Nephron progenitor cell (in vitro differentiated cells): ENCODE measurements around the gene MAP3K12.
A peak's percentile ranks its signal among the peaks of the same experiment; 100 is the strongest.

Experiments used
- DNase-seq: peaks from one replicate; pipeline ENCODE4 v3.0.0; 2021
- H3K27ac Mint-ChIP-seq: 2 replicates; pipeline ENCODE4 v1.8.0; 2021; ENCODE audit warnings: mild to moderate bottlenecking, moderate library complexity, mixed read lengths
- H3K27me3 Mint-ChIP-seq: 2 replicates; pipeline ENCODE4 v1.8.0; 2021; ENCODE audit warnings: mild to moderate bottlenecking, low read depth, mixed read lengths; ENCODE audit not compliant: poor library complexity
- H3K36me3 Mint-ChIP-seq: 2 replicates; pipeline ENCODE4 v1.8.0; 2021; ENCODE audit warnings: low read depth, mixed read lengths
- H3K4me1 Mint-ChIP-seq: 2 replicates; pipeline ENCODE4 v1.8.0; 2021; ENCODE audit warnings: mixed read lengths
- H3K4me3 Mint-ChIP-seq: 2 replicates; pipeline ENCODE4 v1.8.0; 2021; ENCODE audit warnings: mild to moderate bottlenecking, moderate library complexity, mixed read lengths
- H3K9me3 Mint-ChIP-seq: 2 replicates; pipeline ENCODE4 v1.8.0; 2021; ENCODE audit warnings: mild to moderate bottlenecking, moderate library complexity, mixed read lengths
- TF ChIP-seq, protein P1 (sequence below): fragments of 200-600 bp; sonication (generic); IDR thresholded peaks from 2 replicates; pipeline ENCODE4 v1.5.0; 2021; ENCODE audit warnings: antibody characterized with exemption

Gene MAP3K12

DNA sequence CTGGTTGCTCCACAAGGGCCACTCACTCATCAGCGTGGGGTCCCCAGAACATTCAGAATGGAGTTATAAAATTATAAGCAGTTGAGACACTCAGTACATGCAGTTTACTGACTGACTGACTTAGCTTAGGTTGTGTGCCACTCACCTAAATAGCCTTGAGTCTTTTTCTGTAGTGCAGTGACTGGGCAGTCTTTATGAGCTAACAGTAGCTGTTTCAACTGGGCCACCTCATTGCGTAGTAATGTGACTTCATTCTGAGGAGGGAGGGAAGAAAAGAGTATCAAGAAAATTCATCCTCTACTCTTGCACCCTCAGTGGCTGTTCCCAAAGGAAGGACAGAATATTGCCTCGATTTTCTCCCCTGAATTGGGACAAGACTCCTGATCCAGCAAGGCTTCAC is 23.9 kb upstream of the MAP3K12 start:
- TF ChIP-seq, protein P1, sequence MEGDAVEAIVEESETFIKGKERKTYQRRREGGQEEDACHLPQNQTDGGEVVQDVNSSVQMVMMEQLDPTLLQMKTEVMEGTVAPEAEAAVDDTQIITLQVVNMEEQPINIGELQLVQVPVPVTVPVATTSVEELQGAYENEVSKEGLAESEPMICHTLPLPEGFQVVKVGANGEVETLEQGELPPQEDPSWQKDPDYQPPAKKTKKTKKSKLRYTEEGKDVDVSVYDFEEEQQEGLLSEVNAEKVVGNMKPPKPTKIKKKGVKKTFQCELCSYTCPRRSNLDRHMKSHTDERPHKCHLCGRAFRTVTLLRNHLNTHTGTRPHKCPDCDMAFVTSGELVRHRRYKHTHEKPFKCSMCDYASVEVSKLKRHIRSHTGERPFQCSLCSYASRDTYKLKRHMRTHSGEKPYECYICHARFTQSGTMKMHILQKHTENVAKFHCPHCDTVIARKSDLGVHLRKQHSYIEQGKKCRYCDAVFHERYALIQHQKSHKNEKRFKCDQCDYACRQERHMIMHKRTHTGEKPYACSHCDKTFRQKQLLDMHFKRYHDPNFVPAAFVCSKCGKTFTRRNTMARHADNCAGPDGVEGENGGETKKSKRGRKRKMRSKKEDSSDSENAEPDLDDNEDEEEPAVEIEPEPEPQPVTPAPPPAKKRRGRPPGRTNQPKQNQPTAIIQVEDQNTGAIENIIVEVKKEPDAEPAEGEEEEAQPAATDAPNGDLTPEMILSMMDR, result no peak
- Mint-ChIP-seq H3K4me1 (no peaks in the 10 kb centered on the region), H3K27me3 (no peaks in the 10 kb centered on the region), H3K36me3 (peaks cover 60% of the 10 kb centered on the region), H3K4me3 (no peak overlapping the region), H3K27ac (no peak overlapping the region), H3K9me3 (no peaks in the 10 kb centered on the region)
- no peak for DNase-seq

DNA sequence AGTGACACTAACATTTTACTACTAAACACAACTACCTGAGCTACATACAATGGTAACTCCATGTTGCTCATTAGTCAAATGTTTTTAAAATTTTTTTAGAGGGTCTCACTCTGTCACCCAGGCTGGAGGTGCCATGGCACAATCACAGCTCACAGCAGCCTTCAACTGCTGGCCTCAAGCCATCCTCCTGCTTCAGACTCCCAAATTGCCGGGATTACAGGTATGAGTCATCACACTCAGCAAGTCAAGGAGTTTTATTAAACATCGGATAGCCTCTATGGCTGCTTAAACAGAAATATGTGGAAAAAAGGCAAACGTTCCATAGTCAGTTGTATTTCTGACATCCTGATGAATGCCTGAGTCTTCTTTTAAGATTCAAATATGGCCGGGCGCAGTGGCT is 19.1 kb upstream of the MAP3K12 start:
- no peak for DNase-seq
- no peak overlapping the region for H3K4me3 Mint-ChIP-seq
- H3K9me3 Mint-ChIP-seq, result no peaks in the 10 kb centered on the region
- H3K4me1 Mint-ChIP-seq, result no peaks in the 10 kb centered on the region
- TF ChIP-seq, protein P1, result no peak
- H3K36me3 Mint-ChIP-seq, result peaks cover 50% of the 10 kb centered on the region
- no peak overlapping the region for H3K27ac Mint-ChIP-seq
- no peaks in the 10 kb centered on the region for H3K27me3 Mint-ChIP-seq

DNA sequence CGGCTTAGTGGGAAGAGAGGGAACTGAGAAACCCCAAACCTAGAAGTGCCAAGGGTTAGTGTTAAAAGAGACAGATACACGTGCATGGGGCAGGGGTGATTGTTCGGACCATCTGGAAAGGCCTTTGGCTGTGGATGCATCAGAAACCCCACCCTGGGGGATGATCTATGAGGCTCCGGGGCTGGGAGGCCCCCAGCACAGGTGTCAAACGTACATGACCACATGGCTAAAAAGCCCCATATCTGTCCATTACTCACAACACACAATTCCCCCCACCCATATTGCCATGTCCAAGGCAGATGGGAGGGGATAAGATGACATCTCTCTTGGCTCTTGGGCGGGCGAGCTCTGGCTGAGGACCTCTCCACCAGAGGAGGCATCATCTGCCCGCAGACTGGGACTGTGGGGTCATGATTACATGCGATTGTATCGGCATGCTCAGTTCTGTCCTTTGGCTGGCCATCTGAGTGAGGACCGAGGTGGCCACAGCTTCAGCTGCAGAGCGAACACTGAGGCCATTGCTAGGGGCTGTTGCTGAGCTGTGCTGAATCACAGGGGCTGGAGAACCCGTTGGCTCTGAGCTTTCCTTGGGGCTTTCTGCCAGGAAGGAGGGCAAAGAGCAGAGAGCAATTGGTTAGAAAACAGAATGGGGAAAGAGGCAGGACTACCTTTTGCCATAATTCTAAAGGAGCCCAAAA is 17.6 kb upstream of the MAP3K12 start:
- H3K4me1 Mint-ChIP-seq, result no peaks in the 10 kb centered on the region
- no peak for DNase-seq
- no peaks in the 10 kb centered on the region for H3K9me3 Mint-ChIP-seq
- H3K27ac Mint-ChIP-seq, result peak overlapping the region; percentile 13
- peaks cover 4% of the 10 kb centered on the region for H3K27me3 Mint-ChIP-seq
- TF ChIP-seq, protein P1, result no peak
- H3K36me3 Mint-ChIP-seq, result peaks cover 38% of the 10 kb centered on the region
- no peak overlapping the region for H3K4me3 Mint-ChIP-seq

DNA sequence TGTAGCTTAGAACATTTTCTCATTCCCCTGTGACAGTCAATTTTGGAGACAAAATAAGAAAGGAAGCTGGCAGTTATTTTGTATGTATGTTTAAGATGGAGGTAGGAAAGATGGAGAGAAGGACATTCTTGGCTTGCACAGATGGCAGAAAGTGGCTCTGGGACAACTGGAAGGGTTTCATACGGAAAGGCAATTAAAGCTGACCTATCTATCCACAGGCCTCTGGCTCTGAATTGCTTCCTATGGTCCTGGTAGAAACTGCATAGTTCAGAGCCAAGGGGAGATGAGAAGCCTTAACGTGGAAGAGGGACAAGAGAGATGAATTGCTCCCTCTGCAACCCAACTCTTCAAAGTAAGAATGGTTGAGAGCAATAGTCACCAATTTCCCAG is 16.0 kb upstream of the MAP3K12 start:
- H3K36me3 Mint-ChIP-seq, result peaks cover 28% of the 10 kb centered on the region
- H3K9me3 Mint-ChIP-seq, result no peaks in the 10 kb centered on the region
- H3K27ac Mint-ChIP-seq, result no peak overlapping the region
- H3K27me3 Mint-ChIP-seq, result peaks cover 4% of the 10 kb centered on the region
- TF ChIP-seq, protein P1, result no peak
- no peaks in the 10 kb centered on the region for H3K4me1 Mint-ChIP-seq
- DNase-seq, result no peak
- H3K4me3 Mint-ChIP-seq, result no peak overlapping the region

DNA sequence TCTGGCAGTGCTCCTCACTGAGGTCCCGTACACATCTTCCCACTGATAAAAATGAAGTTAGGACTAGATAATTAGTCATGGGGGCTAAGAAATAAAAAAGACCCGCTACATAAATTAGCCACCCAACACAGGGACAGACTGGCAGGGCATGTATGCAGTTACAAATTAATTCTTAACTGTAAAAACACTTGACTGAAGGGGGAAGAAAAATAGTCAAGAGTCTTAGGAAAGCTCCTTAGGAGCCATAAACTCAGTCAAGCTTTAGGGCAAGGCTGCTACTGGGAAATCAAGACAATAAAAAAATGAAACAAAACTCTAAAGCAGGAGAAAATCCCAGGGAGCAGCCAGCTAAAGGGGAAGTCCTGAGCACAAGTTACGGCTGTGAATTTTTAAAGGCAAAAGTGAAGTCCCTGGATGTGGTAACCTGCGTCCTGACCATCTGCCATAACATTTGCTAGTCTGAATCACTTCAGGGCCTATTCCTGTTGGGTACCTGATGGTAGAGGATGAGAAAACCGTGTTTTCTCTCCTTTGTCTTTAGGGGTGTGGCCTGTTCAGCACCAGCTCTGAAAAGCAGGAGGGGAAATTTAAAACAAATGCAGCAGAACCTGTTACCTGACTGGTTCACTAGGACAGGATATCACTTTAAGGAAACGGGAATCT is 15.5 kb upstream of the MAP3K12 start:
- no peak for DNase-seq
- TF ChIP-seq, protein P1, result no peak
- H3K27me3 Mint-ChIP-seq, result peaks cover 4% of the 10 kb centered on the region
- no peak overlapping the region for H3K4me3 Mint-ChIP-seq
- no peak overlapping the region for H3K27ac Mint-ChIP-seq
- peaks cover 22% of the 10 kb centered on the region for H3K36me3 Mint-ChIP-seq
- no peaks in the 10 kb centered on the region for H3K4me1 Mint-ChIP-seq
- no peaks in the 10 kb centered on the region for H3K9me3 Mint-ChIP-seq
